ENCODE results near the gene TBC1D3B.

The TBC1D3B gene

DNA sequence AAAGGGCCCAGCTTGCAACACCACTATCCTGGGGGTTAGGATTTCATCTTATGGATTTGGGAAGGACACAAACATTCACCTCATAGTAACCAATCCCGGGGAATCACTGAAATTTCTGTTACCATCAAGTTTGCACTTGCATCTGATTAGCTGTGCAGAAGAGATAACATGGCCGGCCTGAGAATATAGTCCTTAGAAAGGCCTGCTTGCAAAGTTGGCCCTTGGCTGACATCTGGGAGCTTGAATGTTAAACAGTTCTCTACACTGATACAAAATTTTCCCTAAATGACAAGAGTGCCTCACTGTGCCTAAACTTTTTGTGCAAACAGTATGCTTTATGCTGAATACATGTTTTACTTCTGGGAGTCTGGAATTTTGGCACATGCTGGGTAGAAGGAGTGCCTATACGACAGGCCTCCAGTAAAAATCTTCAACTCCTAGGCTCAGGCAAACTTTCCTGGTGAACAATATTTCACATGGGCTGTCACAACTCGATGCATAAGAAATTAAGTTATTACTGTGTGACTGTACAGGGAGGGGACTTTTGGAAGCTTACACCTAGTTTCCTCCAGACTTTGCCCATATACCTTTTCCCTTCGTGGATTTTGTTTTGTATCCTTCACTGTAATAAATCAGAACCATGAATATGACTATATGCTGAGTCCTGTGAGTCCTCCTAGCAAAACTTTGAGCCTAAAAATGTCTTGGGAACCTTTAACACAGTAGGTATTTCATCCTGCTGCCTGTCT, 31.3 kb downstream of the TBC1D3B start:
- TF ChIP-seq, protein P1, sequence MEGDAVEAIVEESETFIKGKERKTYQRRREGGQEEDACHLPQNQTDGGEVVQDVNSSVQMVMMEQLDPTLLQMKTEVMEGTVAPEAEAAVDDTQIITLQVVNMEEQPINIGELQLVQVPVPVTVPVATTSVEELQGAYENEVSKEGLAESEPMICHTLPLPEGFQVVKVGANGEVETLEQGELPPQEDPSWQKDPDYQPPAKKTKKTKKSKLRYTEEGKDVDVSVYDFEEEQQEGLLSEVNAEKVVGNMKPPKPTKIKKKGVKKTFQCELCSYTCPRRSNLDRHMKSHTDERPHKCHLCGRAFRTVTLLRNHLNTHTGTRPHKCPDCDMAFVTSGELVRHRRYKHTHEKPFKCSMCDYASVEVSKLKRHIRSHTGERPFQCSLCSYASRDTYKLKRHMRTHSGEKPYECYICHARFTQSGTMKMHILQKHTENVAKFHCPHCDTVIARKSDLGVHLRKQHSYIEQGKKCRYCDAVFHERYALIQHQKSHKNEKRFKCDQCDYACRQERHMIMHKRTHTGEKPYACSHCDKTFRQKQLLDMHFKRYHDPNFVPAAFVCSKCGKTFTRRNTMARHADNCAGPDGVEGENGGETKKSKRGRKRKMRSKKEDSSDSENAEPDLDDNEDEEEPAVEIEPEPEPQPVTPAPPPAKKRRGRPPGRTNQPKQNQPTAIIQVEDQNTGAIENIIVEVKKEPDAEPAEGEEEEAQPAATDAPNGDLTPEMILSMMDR (IDR thresholded peaks at IDR 0.05): no peak

DNA sequence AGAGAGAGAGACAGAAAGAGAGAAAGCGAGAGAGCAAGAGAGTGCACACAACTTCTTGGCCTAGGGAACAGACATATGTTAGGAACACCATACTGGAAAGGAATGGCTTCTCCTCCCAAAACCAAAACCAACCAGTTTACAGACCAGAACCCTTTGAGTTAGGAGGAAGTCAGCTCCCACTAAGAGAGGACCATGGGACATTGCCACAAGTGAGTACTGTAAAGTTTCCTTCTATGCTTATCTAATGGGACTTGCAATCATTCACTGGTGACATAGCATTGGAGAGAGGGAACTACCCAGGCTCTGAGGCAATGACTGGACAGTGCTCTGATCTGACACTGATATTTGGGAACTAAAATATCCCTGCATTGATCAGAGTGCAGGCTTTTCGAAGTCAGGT, 32.4 kb downstream of the TBC1D3B start:
- TF ChIP-seq, protein P1 (IDR thresholded peaks at IDR 0.05): no peak

DNA sequence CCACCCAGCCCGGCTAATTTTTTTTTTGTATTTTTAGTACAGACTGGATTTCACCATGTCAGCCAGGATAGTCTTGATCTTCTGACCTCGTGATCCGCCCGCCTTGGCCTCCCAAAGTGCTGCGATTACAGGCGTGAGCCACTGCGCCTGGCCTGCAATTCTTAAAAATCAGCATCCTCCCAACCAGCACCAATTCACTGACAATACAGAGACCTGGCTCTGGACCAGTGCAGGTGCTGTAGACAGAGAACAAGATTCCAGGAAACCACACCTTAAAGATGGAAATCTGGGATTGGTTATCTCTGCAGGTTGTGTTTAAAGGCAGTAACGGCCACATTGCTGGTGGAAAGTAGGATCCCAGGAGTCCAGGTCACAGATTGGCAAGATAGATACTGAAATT, 33.6 kb downstream of the TBC1D3B start:
- TF ChIP-seq, protein P1 (IDR thresholded peaks at IDR 0.05): no peak

DNA sequence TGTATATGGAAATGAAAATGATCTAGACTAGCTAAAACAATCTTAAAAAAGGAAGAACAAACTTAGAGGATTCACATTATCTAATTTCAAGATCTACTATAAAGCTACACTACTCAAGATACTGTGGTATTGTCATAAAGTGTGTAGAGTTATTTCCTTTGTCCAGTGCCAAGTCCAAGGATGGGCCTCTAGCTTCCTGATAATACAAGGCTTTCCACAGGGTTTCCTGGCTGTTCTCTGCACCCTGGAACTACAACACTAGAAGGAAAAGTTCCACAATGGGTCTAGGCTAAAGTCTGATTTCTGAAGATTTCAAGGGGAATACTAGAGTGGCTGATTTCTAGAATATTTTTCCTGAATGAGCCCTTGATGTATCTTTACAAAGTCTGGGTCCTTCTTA, 34.2 kb downstream of the TBC1D3B start:
- TF ChIP-seq, protein P1 (IDR thresholded peaks at IDR 0.05): no peak

DNA sequence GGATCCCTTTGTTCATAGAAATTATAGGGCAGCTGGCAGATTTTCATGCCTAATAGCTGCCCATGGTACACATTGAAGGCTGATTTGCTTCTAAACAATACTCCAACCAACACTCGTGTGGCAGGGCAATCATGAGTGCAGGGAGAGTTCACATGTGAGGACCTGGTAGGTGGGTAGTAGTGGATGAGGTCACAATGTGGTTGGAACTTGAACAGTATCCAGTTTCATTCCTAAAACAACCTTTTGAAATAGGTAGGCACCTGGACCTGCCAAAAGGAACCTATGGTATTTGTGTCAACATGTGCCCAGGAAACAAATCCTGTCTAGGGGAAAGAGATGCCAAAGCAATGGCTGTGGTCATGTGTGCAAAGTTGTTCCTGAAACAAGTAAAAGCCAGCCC, 40.0 kb downstream of the TBC1D3B start:
- TF ChIP-seq, protein P1 (IDR thresholded peaks at IDR 0.05): no peak

DNA sequence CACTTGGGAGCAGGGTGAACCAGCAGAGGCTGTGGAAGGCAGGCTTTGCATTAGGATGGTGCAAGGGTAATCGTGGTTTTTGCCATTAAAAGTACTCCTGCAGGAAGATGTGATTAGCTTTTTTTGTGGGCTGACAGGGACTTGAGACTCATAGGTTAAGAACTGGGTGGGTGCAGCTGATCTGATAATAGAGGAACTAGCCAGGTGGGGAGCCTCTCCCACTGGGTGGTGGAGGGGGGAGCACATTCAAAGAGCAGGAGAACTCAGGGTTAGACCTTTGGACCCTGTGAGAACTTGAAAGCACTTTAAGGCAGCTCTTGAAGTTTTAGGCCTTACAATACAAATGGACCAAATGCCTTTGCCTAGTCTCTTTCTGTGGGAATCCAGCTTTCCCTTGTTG, 40.4 kb downstream of the TBC1D3B start:
- TF ChIP-seq, protein P1 (IDR thresholded peaks at IDR 0.05): no peak

DNA sequence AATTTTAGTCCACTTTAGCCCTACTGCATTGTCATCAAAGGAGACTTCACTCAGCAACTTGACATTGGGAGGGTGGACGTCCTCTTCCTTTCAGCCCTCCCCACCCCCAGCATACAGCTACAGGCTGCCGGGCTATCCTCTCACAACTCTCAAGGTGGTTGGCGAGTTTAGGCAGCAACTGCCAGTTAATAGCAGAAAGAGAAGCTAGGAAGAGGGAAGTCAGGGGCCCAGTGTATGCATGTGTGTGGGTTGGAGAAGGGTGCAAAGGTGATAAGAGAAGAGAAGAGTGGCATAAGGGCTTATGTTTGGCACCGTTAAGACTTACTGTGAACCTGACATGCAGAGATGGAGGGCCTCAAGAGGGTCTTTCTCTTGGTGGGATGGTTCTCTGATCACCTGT, 41.0 kb downstream of the TBC1D3B start:
- TF ChIP-seq, protein P1 (IDR thresholded peaks at IDR 0.05): no peak

Measured in LNCAP (cell line).